ENCODE measurements around the gene PGK2. TPM values are rescaled to one million over a fixed set of nuclear protein-coding genes. Genes with fewer than 3 reads are reported as not detected.

The PGK2 gene
- not detected in 2 replicates for total RNA-seq

DNA sequence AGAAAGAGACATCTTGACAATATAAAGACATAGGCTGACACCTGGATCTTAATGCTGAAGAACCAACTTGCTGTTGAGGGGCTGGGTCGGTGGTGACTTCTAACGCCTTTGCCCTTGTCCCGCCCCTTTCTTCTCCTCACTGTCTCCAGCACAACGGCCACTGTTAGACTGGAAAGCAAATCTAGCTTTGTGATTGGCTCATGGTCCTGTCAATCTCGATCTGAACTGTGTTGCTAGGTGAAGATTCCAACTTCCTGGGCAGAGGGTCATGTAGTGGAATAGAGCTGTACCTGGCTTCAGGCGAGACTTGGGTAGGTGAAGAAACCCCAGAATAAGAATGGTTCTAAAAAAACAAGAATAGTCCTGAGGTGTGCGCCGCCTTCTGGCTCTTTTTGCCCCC, at the start of gene PGK2:
Gene PGK2 (minus strand): TSS at position 110 of the 400 bp plus-strand sequence. CDS start 98 bp downstream, at position 12.

DNA sequence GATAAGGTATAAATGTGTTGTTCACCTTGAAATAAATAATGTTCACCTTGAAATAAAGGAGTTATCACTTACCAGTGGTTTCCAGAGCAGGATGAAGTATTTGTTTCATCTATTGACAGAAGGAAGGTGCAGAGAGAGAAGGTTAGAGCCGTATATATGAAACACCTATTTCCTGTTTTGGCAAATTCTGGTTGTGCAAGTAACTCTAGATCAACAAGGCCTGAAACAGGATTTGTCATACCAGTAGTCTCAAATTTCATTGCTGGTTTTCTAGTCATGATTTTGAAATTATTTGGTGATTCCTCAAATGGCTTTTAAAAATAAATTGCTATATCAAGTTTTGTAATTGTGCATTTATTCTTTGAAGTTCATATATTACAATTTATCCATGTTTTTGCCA, 42.8 kb downstream of the PGK2 start, which contains the start of gene CRISP3:
Gene CRISP3 (minus strand): TSS at position 130 of the 400 bp plus-strand sequence. CDS start 21 bp downstream, at position 109.

Other genes with a start within 250 kb of the PGK2 start
- 13.3 and 14.0 TPM in 2 replicates for gene C6orf141, start 236.6 kb downstream of the PGK2 start, total RNA-seq
- gene RHAG, start 150.4 kb downstream of the PGK2 start, total RNA-seq = not detected in 2 replicates
- not detected in 2 replicates for gene CRISP2, start 73.7 kb downstream of the PGK2 start, total RNA-seq
- 0.09 and 0.35 TPM in 2 replicates for gene CRISP3, start 42.9 kb downstream of the PGK2 start, total RNA-seq
- not detected in 2 replicates for gene CRISP1, start 79.2 kb upstream of the PGK2 start, total RNA-seq
- gene DEFB114, start 176.9 kb upstream of the PGK2 start, total RNA-seq = not detected in 2 replicates
- gene DEFB113, start 182.3 kb upstream of the PGK2 start, total RNA-seq = not detected in 2 replicates
- not detected in 2 replicates for gene DEFB110, start 234.7 kb upstream of the PGK2 start, total RNA-seq

Measured in airway epithelial cell (primary cell).